Large intestine (tissue), 3 donors: ENCODE measurements around the gene PIP5K1B. TPM values are rescaled to one million over a fixed set of nuclear protein-coding genes. Genes with fewer than 3 reads are reported as not detected.
A peak's percentile ranks its signal among the peaks of the same experiment; 100 is the strongest.

ENCODE experiments used
- DNase-seq, 2 donors: peaks; one replicate each; pipeline versions ENCODE4 v3.0.0 to v3.0.0-alpha.2; 2013
- H3K27ac ChIP-seq: one replicate; pipeline ENCODE4 v1.5.1; 2013; ENCODE audit warnings: low read length
- H3K27me3 ChIP-seq: 2 replicates; pipeline ENCODE4 v1.6.1; 2013; ENCODE audit warnings: low read length; ENCODE audit not compliant: control insufficient read depth, insufficient read depth
- H3K36me3 ChIP-seq: 2 replicates; pipeline ENCODE4 v1.6.1; 2013; ENCODE audit warnings: low read length; ENCODE audit not compliant: control insufficient read depth, insufficient read depth
- H3K4me1 ChIP-seq: one replicate; pipeline ENCODE4 v1.6.1; 2013; ENCODE audit warnings: low read length; ENCODE audit not compliant: control insufficient read depth, insufficient read depth
- H3K4me3 ChIP-seq: one replicate; pipeline ENCODE4 v1.5.1; 2013; ENCODE audit warnings: low read length
- H3K9me3 ChIP-seq: one replicate; pipeline ENCODE4 v1.6.1; 2013; ENCODE audit warnings: mild to moderate bottlenecking, low read depth, low read length, moderate library complexity; ENCODE audit not compliant: control insufficient read depth
- WGBS: methylation state at CpG from one replicate; pipeline ENCODE4 v1.1.5; 2013; ENCODE audit warnings: low lambda C conversion rate; ENCODE audit not compliant: insufficient coverage; 5-methylcytosine and 5-hydroxymethylcytosine counted together
- polyA plus RNA-seq: library from polyadenylated mRNA; unstranded; fragments of 120-200 nt; gene quantifications from one replicate; pipeline ENCODE4 v1.2.1, GENCODE V29; 2013

PIP5K1B gene
- polyA plus RNA-seq, 1 donor, result 57.9 TPM

GRCh38 chr9:68872026-68872501 is 167.0 kb downstream of the PIP5K1B start:
- H3K4me3 ChIP-seq, result no peak overlapping the region
- H3K27ac ChIP-seq, result no peak overlapping the region
- H3K27me3 ChIP-seq, result no peaks in the 10 kb centered on the region
- H3K4me1 ChIP-seq, result no peaks in the 10 kb centered on the region
- H3K9me3 ChIP-seq, result no peaks in the 10 kb centered on the region
- WGBS, result no CpG with 5 or more reads among the region's 8 CpGs
- no peak for DNase-seq
- H3K36me3 ChIP-seq, result no peaks in the 10 kb centered on the region

- DNase-seq, result no peak
- no peaks in the 10 kb centered on the region for H3K27me3 ChIP-seq
- H3K9me3 ChIP-seq, result no peaks in the 10 kb centered on the region
- WGBS, result 100% methylated on average over 1 of the region's 6 CpGs
- H3K4me3 ChIP-seq, result no peak overlapping the region
- peaks cover 2% of the 10 kb centered on the region for H3K36me3 ChIP-seq
- no peaks in the 10 kb centered on the region for H3K4me1 ChIP-seq
- H3K27ac ChIP-seq, result no peak overlapping the region
Observed at GRCh38 chr9:68873179-68873578, 168.1 kb downstream of the PIP5K1B start.

- Histone ChIP-seq H3K27me3 (no peaks in the 10 kb centered on the region), H3K4me1 (no peaks in the 10 kb centered on the region), H3K4me3 (no peak overlapping the region), H3K9me3 (no peaks in the 10 kb centered on the region), H3K36me3 (peaks cover 8% of the 10 kb centered on the region), H3K27ac (no peak overlapping the region)
- no peak for DNase-seq
- WGBS, result 80% methylated on average over 1 of the region's 5 CpGs
Observed at GRCh38 chr9:68876273-68876672, 171.2 kb downstream of the PIP5K1B start.

- 63% methylated on average over 3 of the region's 3 CpGs for WGBS
- Histone ChIP-seq H3K27me3 (no peaks in the 10 kb centered on the region), H3K9me3 (no peaks in the 10 kb centered on the region), H3K36me3 (peaks cover 12% of the 10 kb centered on the region), H3K4me1 (no peaks in the 10 kb centered on the region), H3K27ac (no peak overlapping the region), H3K4me3 (no peak overlapping the region)
- DNase-seq, result no peak
Observed at GRCh38 chr9:68876681-68877080, 171.6 kb downstream of the PIP5K1B start.

GRCh38 chr9:68877219-68877618 is 172.2 kb downstream of the PIP5K1B start:
- Histone ChIP-seq H3K27ac (no peak overlapping the region), H3K9me3 (no peaks in the 10 kb centered on the region), H3K4me1 (no peaks in the 10 kb centered on the region), H3K36me3 (peaks cover 12% of the 10 kb centered on the region), H3K4me3 (no peak overlapping the region), H3K27me3 (no peaks in the 10 kb centered on the region)
- DNase-seq, result no peak

GRCh38 chr9:68878450-68878849 is 173.4 kb downstream of the PIP5K1B start:
- H3K27me3 ChIP-seq, result no peaks in the 10 kb centered on the region
- DNase-seq, result no peak
- no peak overlapping the region for H3K4me3 ChIP-seq
- H3K4me1 ChIP-seq, result no peaks in the 10 kb centered on the region
- no peak overlapping the region for H3K27ac ChIP-seq
- no peaks in the 10 kb centered on the region for H3K9me3 ChIP-seq
- H3K36me3 ChIP-seq, result peaks cover 16% of the 10 kb centered on the region

- H3K4me1 ChIP-seq, result no peaks in the 10 kb centered on the region
- no peaks in the 10 kb centered on the region for H3K9me3 ChIP-seq
- DNase-seq, result no peak
- WGBS, result 80% methylated on average over 1 of the region's 3 CpGs
- no peak overlapping the region for H3K4me3 ChIP-seq
- peaks cover 18% of the 10 kb centered on the region for H3K36me3 ChIP-seq
- no peak overlapping the region for H3K27ac ChIP-seq
- H3K27me3 ChIP-seq, result no peaks in the 10 kb centered on the region
Observed at GRCh38 chr9:68883224-68883623, 178.2 kb downstream of the PIP5K1B start.

- DNase-seq, result no peak
- WGBS, result 100% methylated on average over 1 of the region's 1 CpG
- Histone ChIP-seq H3K27ac (no peak overlapping the region), H3K4me3 (no peak overlapping the region), H3K27me3 (no peaks in the 10 kb centered on the region), H3K4me1 (no peaks in the 10 kb centered on the region), H3K36me3 (peaks cover 19% of the 10 kb centered on the region), H3K9me3 (no peaks in the 10 kb centered on the region)
Observed at GRCh38 chr9:68887232-68887631, 182.2 kb downstream of the PIP5K1B start.

- H3K27ac ChIP-seq, result no peak overlapping the region
- no peaks in the 10 kb centered on the region for H3K27me3 ChIP-seq
- no peaks in the 10 kb centered on the region for H3K9me3 ChIP-seq
- no peaks in the 10 kb centered on the region for H3K4me1 ChIP-seq
- H3K4me3 ChIP-seq, result no peak overlapping the region
- DNase-seq, result peak in 1 of 2 donors; percentile 34
- peaks cover 20% of the 10 kb centered on the region for H3K36me3 ChIP-seq
- 80% methylated on average over 1 of the region's 7 CpGs for WGBS
Observed at GRCh38 chr9:68894502-68894901, 189.5 kb downstream of the PIP5K1B start.

- WGBS, result 83% methylated on average over 2 of the region's 6 CpGs
- H3K27me3 ChIP-seq, result no peaks in the 10 kb centered on the region
- H3K27ac ChIP-seq, result no peak overlapping the region
- H3K9me3 ChIP-seq, result no peaks in the 10 kb centered on the region
- peaks cover 20% of the 10 kb centered on the region for H3K36me3 ChIP-seq
- no peak for DNase-seq
- no peak overlapping the region for H3K4me3 ChIP-seq
- H3K4me1 ChIP-seq, result no peaks in the 10 kb centered on the region
Observed at GRCh38 chr9:68895741-68896478, 190.9 kb downstream of the PIP5K1B start.

- peaks cover 17% of the 10 kb centered on the region for H3K36me3 ChIP-seq
- no peaks in the 10 kb centered on the region for H3K4me1 ChIP-seq
- H3K4me3 ChIP-seq, result no peak overlapping the region
- H3K27ac ChIP-seq, result no peak overlapping the region
- no peak for DNase-seq
- H3K9me3 ChIP-seq, result no peaks in the 10 kb centered on the region
- WGBS, result no CpG with 5 or more reads among the region's 1 CpG
- no peaks in the 10 kb centered on the region for H3K27me3 ChIP-seq
Observed at GRCh38 chr9:68896486-68896885, 191.4 kb downstream of the PIP5K1B start.
